Neural progenitor cell (in vitro differentiated cells): ENCODE data around the gene MYO18B. TPM values are rescaled to one million over a fixed set of nuclear protein-coding genes. Genes with fewer than 3 reads are reported as not detected.

ENCODE experiments used
- DNase-seq: peaks from one replicate; pipeline ENCODE4 v3.0.0-alpha.2; 2016; ENCODE audit warnings: low spot score
- H2AFZ ChIP-seq: fragments of 200-600 bp; sonication (generic); replicated peaks from 2 replicates; pipeline ENCODE4 v1.6.1; 2016; ENCODE audit warnings: antibody characterized with exemption
- H3F3A ChIP-seq: fragments of 200-600 bp; sonication (generic); 2 replicates; pipeline ENCODE4 v1.6.1; 2016; ENCODE audit warnings: antibody characterized with exemption, low read depth
- H3K27ac ChIP-seq: fragments of 200-600 bp; sonication (generic); 2 replicates; pipeline ENCODE4 v1.5.1; 2016; ENCODE audit warnings: mild to moderate bottlenecking
- H3K27me3 ChIP-seq: fragments of 200-600 bp; sonication (generic); 2 replicates; pipeline ENCODE4 v1.6.1; 2016; ENCODE audit warnings: mild to moderate bottlenecking, moderate library complexity
- H3K36me3 ChIP-seq: fragments of 200-600 bp; sonication (generic); 2 replicates; pipeline ENCODE4 v1.5.1; 2016
- H3K4me1 ChIP-seq: fragments of 200-600 bp; sonication (generic); 2 replicates; pipeline ENCODE4 v1.6.1; 2016; ENCODE audit warnings: mixed run types
- H3K4me2 ChIP-seq: fragments of 200-600 bp; sonication (generic); 2 replicates; pipeline ENCODE4 v1.6.1; 2016
- H3K4me3 ChIP-seq: fragments of 200-600 bp; sonication (generic); 2 replicates; pipeline ENCODE4 v1.5.1; 2016
- H3K79me2 ChIP-seq: fragments of 200-600 bp; sonication (generic); 2 replicates; pipeline ENCODE4 v1.6.1; 2016; ENCODE audit warnings: low read depth
- H3K9ac ChIP-seq: fragments of 200-600 bp; sonication (generic); 2 replicates; pipeline ENCODE4 v1.6.1; 2016
- H3K9me3 ChIP-seq: fragments of 200-600 bp; sonication (generic); 2 replicates; pipeline ENCODE4 v1.5.1; 2016; ENCODE audit warnings: low read depth
- H4K20me1 ChIP-seq: fragments of 200-600 bp; sonication (generic); 2 replicates; pipeline ENCODE4 v1.6.1; 2016; ENCODE audit warnings: low read depth
- H3K27ac Mint-ChIP-seq: 3 replicates; pipeline ENCODE4 v1.8.0; 2021; ENCODE audit warnings: mixed read lengths
- H3K27me3 Mint-ChIP-seq: 2 replicates; pipeline ENCODE4 v1.8.0; 2022; ENCODE audit warnings: low read depth, mild to moderate bottlenecking, inconsistent platforms, moderate library complexity, mixed read lengths; ENCODE audit not compliant: insufficient read depth
- H3K36me3 Mint-ChIP-seq: 3 replicates; pipeline ENCODE4 v1.8.0; 2021; ENCODE audit warnings: mixed read lengths
- H3K4me1 Mint-ChIP-seq: 3 replicates; pipeline ENCODE4 v1.8.0; 2021; ENCODE audit warnings: mixed read lengths
- H3K4me3 Mint-ChIP-seq: 3 replicates; pipeline ENCODE4 v1.8.0; 2021; ENCODE audit warnings: mild to moderate bottlenecking, moderate library complexity, mixed read lengths
- H3K9me3 Mint-ChIP-seq: 3 replicates; pipeline ENCODE4 v1.8.0; 2020; ENCODE audit warnings: mixed read lengths
- CTCF ChIP-seq: fragments of 200-600 bp; sonication (generic); IDR thresholded peaks from 2 replicates; pipeline ENCODE4 v1.5.1; 2017; ENCODE audit warnings: antibody characterized with exemption, mild to moderate bottlenecking
- EZH2 ChIP-seq: fragments of 200-600 bp; sonication (generic); IDR thresholded peaks from 2 replicates; pipeline ENCODE4 v1.6.1; 2017; ENCODE audit warnings: antibody characterized with exemption, mild to moderate bottlenecking, moderate library complexity
- EZH2phosphoT487 ChIP-seq: fragments of 200-600 bp; sonication (generic); IDR thresholded peaks from 2 replicates; pipeline ENCODE4 v1.6.1; 2017; ENCODE audit warnings: antibody characterized with exemption
- total RNA-seq: library from RNA; depleted of rRNA; stranded (reverse); fragments of >200 nt; gene quantifications from 2 replicates; pipeline ENCODE4 v1.2.3, GENCODE V29; 2015; ENCODE audit warnings: low replicate concordance

The MYO18B gene
- total RNA-seq, 1 donor from 2014 or later: not detected

- no peak for TF ChIP-seq CTCF
- no peak for TF ChIP-seq EZH2phosphoT487
- TF ChIP-seq EZH2: no peak
- Histone ChIP-seq H4K20me1 (no peaks in the 10 kb centered on the region), H3F3A (no peaks in the 10 kb centered on the region), H3K79me2 (no peaks in the 10 kb centered on the region), H3K4me2 (no peak overlapping the region), H3K4me1 (no peaks in the 10 kb centered on the region), H3K36me3 (no peaks in the 10 kb centered on the region), H2AFZ (no peak overlapping the region), H3K27ac (no peak overlapping the region), H3K9me3 (no peaks in the 10 kb centered on the region), H3K9ac (no peak overlapping the region), H3K27me3 (no peaks in the 10 kb centered on the region), H3K4me3 (no peak overlapping the region)
- no peaks in the 10 kb centered on the region for H3K9me3 Mint-ChIP-seq
- DNase-seq: no peak
- no peaks in the 10 kb centered on the region for H3K36me3 Mint-ChIP-seq
- no peak overlapping the region for H3K27ac Mint-ChIP-seq
- no peak overlapping the region for H3K4me3 Mint-ChIP-seq
- H3K27me3 Mint-ChIP-seq: peaks cover 7% of the 10 kb centered on the region
- H3K4me1 Mint-ChIP-seq: peaks cover 11% of the 10 kb centered on the region
Measured at GRCh38 chr22:25797498-25798290, 55.7 kb downstream of the MYO18B start.

DNA sequence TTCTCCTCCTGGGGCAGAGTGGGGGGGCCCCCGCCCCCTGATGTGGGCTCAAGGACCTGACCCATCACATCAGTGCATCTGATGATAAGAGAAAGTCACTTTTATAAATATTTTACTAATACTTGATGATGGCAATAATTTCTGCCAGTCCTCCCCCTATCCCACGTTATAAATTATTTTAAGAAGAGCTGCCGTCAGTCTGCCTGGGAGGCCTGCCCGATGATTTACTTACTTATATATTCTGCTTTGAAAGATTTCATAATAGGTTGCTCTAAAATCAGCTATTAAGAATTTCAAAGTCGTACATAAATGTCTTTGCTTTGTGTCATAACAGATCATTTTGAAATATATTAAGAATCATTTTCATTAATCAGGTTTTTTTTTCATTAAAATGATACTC is 58.8 kb downstream of the MYO18B start:
- Histone ChIP-seq H2AFZ (no peak overlapping the region), H4K20me1 (no peaks in the 10 kb centered on the region), H3K4me1 (no peaks in the 10 kb centered on the region), H3K36me3 (no peaks in the 10 kb centered on the region), H3K27ac (no peak overlapping the region), H3K9me3 (no peaks in the 10 kb centered on the region), H3K9ac (no peak overlapping the region), H3K4me2 (no peak overlapping the region), H3K79me2 (no peaks in the 10 kb centered on the region), H3F3A (no peaks in the 10 kb centered on the region), H3K27me3 (peaks cover 4% of the 10 kb centered on the region), H3K4me3 (no peak overlapping the region)
- Mint-ChIP-seq H3K9me3 (no peaks in the 10 kb centered on the region), H3K27ac (no peak overlapping the region), H3K4me3 (no peak overlapping the region), H3K36me3 (no peaks in the 10 kb centered on the region), H3K27me3 (peaks cover 1% of the 10 kb centered on the region), H3K4me1 (peaks cover 4% of the 10 kb centered on the region)
- no peak for DNase-seq
- TF ChIP-seq CTCF (no peak), EZH2phosphoT487 (no peak), EZH2 (no peak)

DNA sequence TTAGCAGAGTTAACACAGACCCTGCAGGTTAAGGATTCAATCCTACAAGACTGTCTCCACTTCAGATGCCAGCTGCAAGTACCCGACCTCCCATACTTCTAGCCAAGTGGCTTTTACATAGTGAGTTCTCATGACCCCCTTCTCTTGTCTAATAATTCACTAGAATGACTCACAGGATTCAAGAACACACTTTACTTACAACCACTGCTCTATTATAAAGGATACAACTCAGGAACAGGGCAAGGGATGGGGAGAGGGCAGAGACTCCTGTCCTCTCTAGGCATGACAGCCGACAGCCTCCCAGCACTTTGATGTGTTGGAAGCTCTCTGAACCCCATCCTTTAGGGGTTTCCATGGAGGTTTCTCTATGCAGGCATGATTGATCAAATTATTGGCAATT is 60.0 kb downstream of the MYO18B start:
- H3K4me3 ChIP-seq: no peak overlapping the region
- no peaks in the 10 kb centered on the region for H3F3A ChIP-seq
- Mint-ChIP-seq H3K36me3 (no peaks in the 10 kb centered on the region), H3K4me1 (no peaks in the 10 kb centered on the region), H3K27me3 (peaks cover 4% of the 10 kb centered on the region), H3K27ac (no peak overlapping the region), H3K9me3 (no peaks in the 10 kb centered on the region), H3K4me3 (no peak overlapping the region)
- no peak overlapping the region for H3K9ac ChIP-seq
- H3K9me3 ChIP-seq: no peaks in the 10 kb centered on the region
- H2AFZ ChIP-seq: no peak overlapping the region
- DNase-seq: no peak
- H3K79me2 ChIP-seq: no peaks in the 10 kb centered on the region
- peaks cover 6% of the 10 kb centered on the region for H3K27me3 ChIP-seq
- TF ChIP-seq EZH2 (no peak), EZH2phosphoT487 (no peak), CTCF (no peak)
- H3K36me3 ChIP-seq: no peaks in the 10 kb centered on the region
- no peaks in the 10 kb centered on the region for H3K4me1 ChIP-seq
- no peak overlapping the region for H3K27ac ChIP-seq
- H3K4me2 ChIP-seq: no peak overlapping the region
- no peaks in the 10 kb centered on the region for H4K20me1 ChIP-seq
